Endothelial cell of umbilical vein (primary cell): ENCODE measurements around the gene MCC.

Experiments
- CTCF ChIP-seq, 2 donors: IDR thresholded peaks; 1 replicate in 1 of 2; 2 replicates in 1 of 2; pipeline ENCODE4 v1.5.1; 2011; ENCODE audit warnings: low read length in 2 of 2, mild to moderate bottlenecking in 2 of 2, moderate library complexity in 2 of 2, control low read depth in 1 of 2, inconsistent platforms in 1 of 2, low read depth in 1 of 2; ENCODE audit not compliant: insufficient read depth in 1 of 2; ENCODE audit errors: extremely low read depth in 1 of 2
- MYC ChIP-seq: IDR thresholded peaks from one replicate; pipeline ENCODE4 v1.6.1; 2011; ENCODE audit warnings: mild to moderate bottlenecking, low read depth, low read length
- POLR2AphosphoS5 ChIP-seq: IDR thresholded peaks from 2 replicates; pipeline ENCODE4 v1.6.1; 2012; ENCODE audit warnings: low read depth, mild to moderate bottlenecking, control low read depth, low read length, moderate library complexity; ENCODE audit not compliant: insufficient read depth

DNA sequence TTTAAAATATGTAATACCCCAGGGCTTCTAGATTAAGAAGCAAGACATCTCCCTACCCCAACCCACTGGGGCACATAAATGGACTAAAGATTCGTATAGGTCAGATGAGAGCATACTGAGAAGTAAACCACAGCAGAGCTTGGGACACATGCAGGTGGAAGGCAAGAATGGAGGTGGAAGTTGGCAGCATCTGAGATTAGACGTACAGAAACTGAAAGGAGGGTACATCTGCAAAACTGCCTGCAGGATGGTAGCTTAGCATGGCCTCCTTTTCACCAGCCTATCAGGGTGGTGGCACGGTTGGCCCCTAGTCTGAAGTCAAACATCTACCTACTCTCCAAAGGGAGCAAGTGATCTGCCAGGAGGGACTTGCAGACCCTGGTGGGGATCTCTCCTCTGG is 235.2 kb downstream of the MCC start:
- no peak for TF ChIP-seq MYC
- TF ChIP-seq POLR2AphosphoS5: no peak
- no peak for TF ChIP-seq CTCF (IDR thresholded peaks at IDR 0.05; ENCODE audit: extremely low read depth in 1 of 2, insufficient read depth in 1 of 2, low read depth in 1 of 2, low read length in 2 of 2)
